HepG2 (cell line): ENCODE data around the gene A2ML1. TPM values are rescaled to one million over a fixed set of nuclear protein-coding genes. Genes with fewer than 3 reads are reported as not detected.

ENCODE experiments used
- ATAC-seq: fragments of 200-7000 bp; cut with Tn5 transposase; 3 replicates; pipeline ENCODE4 v1.9.1; 2020; ENCODE audit warnings: mild to moderate bottlenecking, moderate library complexity
- BruUV-seq: library from RNA; stranded (reverse); fragments of 400-500 nt; replicated peaks from 2 replicates; lab custom pipeline; 2021; lab: Mats Ljungman, UMichigan
- CTCF ChIA-PET: fragments of 300-600 bp; formaldehyde crosslinking; extraction: SDS; loops from one replicate; lab custom pipeline; 2021; ENCODE audit warnings: low total read pairs, inconsistent platforms, low intra/inter-chr PET ratio; lab: Yijun Ruan, JAX
- POLR2A ChIA-PET: fragments of 350-600 bp; sonication (Branson Sonifier 250); formaldehyde crosslinking; loops from one replicate; lab custom pipeline; 2020; ENCODE audit warnings: antibody characterized with exemption, inconsistent platforms; lab: Yijun Ruan, JAX
- DNase-seq: peaks from one replicate; pipeline ENCODE4 v3.0.0-alpha.2; 2015; ENCODE audit warnings: low spot score
- FAIRE-seq: peaks from 3 replicates; lab custom pipeline; 2011; peaks lifted over from hg19 to GRCh38; lab: Jason Lieb, UNC
- H2AFZ ChIP-seq: one replicate; pipeline ENCODE4 v1.6.1; 2011; ENCODE audit warnings: low read length, inconsistent platforms
- H3K27ac ChIP-seq: fragments of 300-600 bp; 3 replicates; pipeline ENCODE4 v1.8.0; 2011; ENCODE audit warnings: mixed run types, mild to moderate bottlenecking, mixed read lengths, low read length, inconsistent platforms; ENCODE audit not compliant: insufficient read depth; ENCODE audit errors: extremely low read length
- H3K27me3 ChIP-seq, 2 experiments: fragments of 200-600 bp in 1 of 2; 2 replicates in 1 of 2; 3 replicates in 1 of 2; pipeline versions ENCODE4 v1.6.0 to v1.8.0; 2011; ENCODE audit warnings: low read length in 2 of 2, mild to moderate bottlenecking in 2 of 2, moderate library complexity in 2 of 2, inconsistent platforms in 1 of 2; ENCODE audit not compliant: insufficient read depth in 2 of 2, control insufficient read depth in 1 of 2
- H3K36me3 ChIP-seq, 2 experiments: fragments of 200-600 bp in 1 of 2; replicated peaks in 1 of 2; 2 replicates in 1 of 2; 3 replicates in 1 of 2; pipeline versions ENCODE4 v1.5.1 to v1.8.0; 2011; ENCODE audit warnings: low read length in 2 of 2, inconsistent platforms in 1 of 2; ENCODE audit not compliant: insufficient read depth in 2 of 2, control insufficient read depth in 1 of 2
- H3K4me1 ChIP-seq: 2 replicates; pipeline ENCODE4 v1.5.1; 2012; ENCODE audit warnings: low read length, inconsistent platforms; ENCODE audit not compliant: insufficient read depth
- H3K4me2 ChIP-seq: 2 replicates; pipeline ENCODE4 v1.6.0; 2011; ENCODE audit warnings: low read depth, low read length, inconsistent platforms
- H3K4me3 ChIP-seq, 3 experiments: fragments of 200-600 bp in 1 of 3; sonication (generic), shearing (Covaris generic) in 1 of 3; replicated peaks in 1 of 3; 2 replicates each; pipeline ENCODE4 v1.5.1; 2011 to 2016; ENCODE audit warnings: low read length in 3 of 3, inconsistent platforms in 2 of 3, low read depth in 2 of 3, mild to moderate bottlenecking in 2 of 3, control low read depth in 1 of 3, mixed read lengths in 1 of 3; ENCODE audit not compliant: insufficient read depth in 1 of 3
- H3K79me2 ChIP-seq: one replicate; pipeline ENCODE4 v1.6.1; 2011; ENCODE audit warnings: low read length, inconsistent platforms; ENCODE audit not compliant: insufficient read depth
- H3K9ac ChIP-seq: 2 replicates; pipeline ENCODE4 v1.6.0; 2011; ENCODE audit warnings: mild to moderate bottlenecking, low read depth, low read length, inconsistent platforms; ENCODE audit not compliant: insufficient read depth
- H3K9me3 ChIP-seq: 2 replicates; pipeline ENCODE4 v1.5.1; 2012; ENCODE audit warnings: mild to moderate bottlenecking, low read length
- H4K20me1 ChIP-seq: 2 replicates; pipeline ENCODE4 v1.6.0; 2011; ENCODE audit warnings: inconsistent platforms, mild to moderate bottlenecking, low read length, moderate library complexity; ENCODE audit not compliant: insufficient read depth
- CEBPB ChIP-seq: IDR thresholded peaks from 2 replicates; pipeline ENCODE4 v1.6.1; 2011; ENCODE audit warnings: low read depth, low read length, improper control_type of control experiment, borderline replicate concordance
- CSRNP1 ChIP-seq: sonication (generic); formaldehyde crosslinking; IDR thresholded peaks from 2 replicates; pipeline ENCODE4 v1.8.1; 2023; ENCODE audit warnings: mild to moderate bottlenecking, missing genetic modification reagents
- DMAP1 ChIP-seq: IDR thresholded peaks from 2 replicates; pipeline ENCODE4 v1.6.1; 2016
- PRMT3 ChIP-seq: sonication (generic); formaldehyde crosslinking; IDR thresholded peaks from 2 replicates; pipeline ENCODE4 v1.8.1; 2022; ENCODE audit warnings: low read depth, mild to moderate bottlenecking, moderate library complexity, missing genetic modification reagents, borderline replicate concordance
- STAG1 ChIP-seq: sonication (generic); formaldehyde crosslinking; IDR thresholded peaks from 2 replicates; pipeline ENCODE4 v1.4.0; 2020; ENCODE audit warnings: missing genetic modification reagents
- ZNF550 ChIP-seq: sonication (generic); formaldehyde crosslinking; IDR thresholded peaks from 2 replicates; pipeline ENCODE4 v1.4.0; 2020; ENCODE audit warnings: mild to moderate bottlenecking, missing genetic modification reagents, borderline replicate concordance
- ZNF816 ChIP-seq: sonication (generic); formaldehyde crosslinking; IDR thresholded peaks from 2 replicates; pipeline ENCODE4 v1.8.0; 2022; ENCODE audit warnings: missing genetic modification reagents, mild to moderate bottlenecking, borderline replicate concordance
- WGBS: methylation state at CpG from one replicate; pipeline ENCODE4 v1.1.6; 2017; ENCODE audit warnings: low lambda C conversion rate; 5-methylcytosine and 5-hydroxymethylcytosine counted together
- in situ Hi-C: cut with HindIII; loops from 2 replicates; pipeline ENCODE4 v1.10.0; 2017; ENCODE audit warnings: low pct_unique_long_range_greater_than_20kb; ENCODE audit not compliant: extremely low pct_ligation_motif_present
- intact Hi-C: fragments of 100-400 bp; cut with micrococcal nuclease; formaldehyde crosslinking; loops from one replicate; pipeline ENCODE4 v1.10.0; 2022; ENCODE audit not compliant: unreplicated experiment
- polyA plus RNA-seq, 8 experiments: library from polyadenylated mRNA; depleted of rRNA in 3 of 8; stranded (reverse) in 7 of 8; unstranded in 1 of 8; fragments of >200 nt; fragmentation: Illumina TruSeq in 4 of 8; extraction: Trizol in 4 of 8; gene quantifications; 2 replicates each; pipeline versions ENCODE4 v1.2.1 to v1.2.3, GENCODE V29; 2011 to 2016; ENCODE audit warnings: low read depth in 4 of 8, missing spikeins in 1 of 8, mixed read lengths in 1 of 8; ENCODE audit not compliant: insufficient read depth in 1 of 8
- total RNA-seq, 5 experiments: library from RNA; depleted of rRNA; stranded (reverse); fragments of >200 nt; fragmentation: Illumina TruSeq; extraction: Trizol; gene quantifications; 2 replicates each; pipeline ENCODE4 v1.2.3, GENCODE V29; 2016; ENCODE audit warnings: low read depth in 1 of 5
- TF ChIP-seq, protein P1 (sequence below): IDR thresholded peaks from 2 replicates; pipeline ENCODE4 v1.6.1; 2016
- TF ChIP-seq, protein P2 (sequence below): sonication (generic); formaldehyde crosslinking; IDR thresholded peaks from 2 replicates; pipeline ENCODE4 v1.5.0; 2020; ENCODE audit warnings: mild to moderate bottlenecking, missing genetic modification reagents, borderline replicate concordance

A2ML1 gene
- total and polyA plus RNA-seq, 2 of the 13 experiments (the other 11 are each of a cell fraction or from before 2014, with no cell fraction given) = not detected

GRCh38 chr12:8779281-8779680, 43.1 kb upstream of the A2ML1 start:
- FAIRE-seq = no peak
- no peak for TF ChIP-seq ZNF550 (CRISPR knock-in tag)
- TF ChIP-seq, all 625 proteins: peak for 0
- Histone ChIP-seq H4K20me1 (no peaks in the 10 kb centered on the region), H3K36me3 (no peaks in the 10 kb centered on the region), H3K27ac (no peak overlapping the region), H3K9ac (no peak overlapping the region), H3K9me3 (no peaks in the 10 kb centered on the region), H2AFZ (no peak overlapping the region), H3K4me3 (no peak overlapping the region), H3K79me2 (no peaks in the 10 kb centered on the region), H3K4me1 (no peaks in the 10 kb centered on the region), H3K4me2 (no peak overlapping the region), H3K27me3 (no peaks in the 10 kb centered on the region)
- CTCF ChIA-PET = interaction anchor here (1.6 kb wide), 1 partner anchor 111 kb away, joined by 4 read pairs; no protein-coding TSS in a partner anchor
- ATAC-seq (no peak), DNase-seq (no peak)
- no TSS peak for BruUV-seq
- WGBS = 76% methylated on average over 4 of the region's 4 CpGs
- in situ Hi-C loops = no loop called here
- intact Hi-C loops = no loop called here
- POLR2A ChIA-PET = no interaction called here

DNA sequence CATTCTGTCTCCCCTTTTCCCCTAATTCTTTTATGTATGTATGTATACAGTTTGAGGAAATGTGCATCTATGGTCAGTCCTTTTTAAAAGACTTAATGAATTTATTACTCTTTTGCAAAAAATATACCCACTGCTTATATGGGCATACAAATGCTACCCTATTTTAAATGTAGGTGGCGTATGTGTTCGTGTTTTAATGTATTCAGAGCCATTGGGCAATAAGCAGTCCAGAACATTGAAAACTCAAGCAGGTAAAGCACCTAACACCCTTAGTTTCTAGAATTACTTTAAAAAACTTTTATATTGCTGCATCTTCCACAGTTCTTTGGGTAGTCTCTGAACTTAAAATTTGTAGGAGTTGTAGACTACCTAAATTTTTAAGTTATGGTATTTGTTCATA, 42.6 kb upstream of the A2ML1 start:
- Histone ChIP-seq H3K4me1 (no peaks in the 10 kb centered on the region), H3K27ac (no peak overlapping the region), H3K79me2 (no peaks in the 10 kb centered on the region), H3K9ac (no peak overlapping the region), H4K20me1 (no peaks in the 10 kb centered on the region), H3K9me3 (no peaks in the 10 kb centered on the region), H3K36me3 (no peaks in the 10 kb centered on the region), H2AFZ (no peak overlapping the region), H3K4me3 (no peak overlapping the region), H3K4me2 (no peak overlapping the region), H3K27me3 (no peaks in the 10 kb centered on the region)
- DNase-seq (no peak), FAIRE-seq (no peak), ATAC-seq (no peak)
- in situ Hi-C loops = no loop called here
- WGBS = 12% methylated on average over 2 of the region's 2 CpGs
- peak; percentile 27 for TF ChIP-seq STAG1 (CRISPR knock-in tag)
- TF ChIP-seq, protein P1, sequence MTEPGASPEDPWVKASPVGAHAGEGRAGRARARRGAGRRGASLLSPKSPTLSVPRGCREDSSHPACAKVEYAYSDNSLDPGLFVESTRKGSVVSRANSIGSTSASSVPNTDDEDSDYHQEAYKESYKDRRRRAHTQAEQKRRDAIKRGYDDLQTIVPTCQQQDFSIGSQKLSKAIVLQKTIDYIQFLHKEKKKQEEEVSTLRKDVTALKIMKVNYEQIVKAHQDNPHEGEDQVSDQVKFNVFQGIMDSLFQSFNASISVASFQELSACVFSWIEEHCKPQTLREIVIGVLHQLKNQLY (CRISPR knock-in tag) = no peak
- TF ChIP-seq PRMT3 (CRISPR knock-in tag) = no peak
- no peak for TF ChIP-seq CSRNP1 (CRISPR knock-in tag)
- no peak for TF ChIP-seq ZNF816 (CRISPR knock-in tag)
- TF ChIP-seq CEBPB = peak; percentile 19; the same call in 1 of the 2 replicates
- TF ChIP-seq, protein P2, sequence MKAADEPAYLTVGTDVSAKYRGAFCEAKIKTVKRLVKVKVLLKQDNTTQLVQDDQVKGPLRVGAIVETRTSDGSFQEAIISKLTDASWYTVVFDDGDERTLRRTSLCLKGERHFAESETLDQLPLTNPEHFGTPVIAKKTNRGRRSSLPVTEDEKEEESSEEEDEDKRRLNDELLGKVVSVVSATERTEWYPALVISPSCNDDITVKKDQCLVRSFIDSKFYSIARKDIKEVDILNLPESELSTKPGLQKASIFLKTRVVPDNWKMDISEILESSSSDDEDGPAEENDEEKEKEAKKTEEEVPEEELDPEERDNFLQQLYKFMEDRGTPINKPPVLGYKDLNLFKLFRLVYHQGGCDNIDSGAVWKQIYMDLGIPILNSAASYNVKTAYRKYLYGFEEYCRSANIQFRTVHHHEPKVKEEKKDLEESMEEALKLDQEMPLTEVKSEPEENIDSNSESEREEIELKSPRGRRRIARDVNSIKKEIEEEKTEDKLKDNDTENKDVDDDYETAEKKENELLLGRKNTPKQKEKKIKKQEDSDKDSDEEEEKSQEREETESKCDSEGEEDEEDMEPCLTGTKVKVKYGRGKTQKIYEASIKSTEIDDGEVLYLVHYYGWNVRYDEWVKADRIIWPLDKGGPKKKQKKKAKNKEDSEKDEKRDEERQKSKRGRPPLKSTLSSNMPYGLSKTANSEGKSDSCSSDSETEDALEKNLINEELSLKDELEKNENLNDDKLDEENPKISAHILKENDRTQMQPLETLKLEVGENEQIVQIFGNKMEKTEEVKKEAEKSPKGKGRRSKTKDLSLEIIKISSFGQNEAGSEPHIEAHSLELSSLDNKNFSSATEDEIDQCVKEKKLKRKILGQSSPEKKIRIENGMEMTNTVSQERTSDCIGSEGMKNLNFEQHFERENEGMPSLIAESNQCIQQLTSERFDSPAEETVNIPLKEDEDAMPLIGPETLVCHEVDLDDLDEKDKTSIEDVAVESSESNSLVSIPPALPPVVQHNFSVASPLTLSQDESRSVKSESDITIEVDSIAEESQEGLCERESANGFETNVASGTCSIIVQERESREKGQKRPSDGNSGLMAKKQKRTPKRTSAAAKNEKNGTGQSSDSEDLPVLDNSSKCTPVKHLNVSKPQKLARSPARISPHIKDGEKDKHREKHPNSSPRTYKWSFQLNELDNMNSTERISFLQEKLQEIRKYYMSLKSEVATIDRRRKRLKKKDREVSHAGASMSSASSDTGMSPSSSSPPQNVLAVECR = no peak
- no peak for TF ChIP-seq DMAP1 (CRISPR knock-in tag)
- intact Hi-C loops = loop anchor here (2.0 kb wide), 1 partner anchor 111 kb away; no protein-coding TSS in a partner anchor
- ChIA-PET CTCF (interaction anchor here (1.6 kb wide), 1 partner anchor 110 kb away, joined by 4 read pairs; no protein-coding TSS in a partner anchor), POLR2A (no interaction called here)
- BruUV-seq = no TSS peak
